Renal cortical epithelial cell (primary cell): Measurements from ENCODE around the gene RFNG. TPM values are rescaled to one million over a fixed set of nuclear protein-coding genes. Genes with fewer than 3 reads are reported as not detected.

Experiments used
- DNase-seq: peaks from one replicate; pipeline ENCODE4 v3.0.0-alpha.2; 2011; ENCODE audit warnings: low read depth
- total RNA-seq: library from RNA; depleted of rRNA; stranded (reverse); fragments of >200 nt; gene quantifications from 2 replicates; pipeline ENCODE4 v1.2.3, GENCODE V29; 2014

Gene RFNG
- total RNA-seq, 1 donor from 2014 or later: 31.0 TPM

- no peak for DNase-seq
Measured at GRCh38 chr17:82089723-82090548, 38.3 kb upstream of the RFNG start.

- no peak for DNase-seq
Measured at GRCh38 chr17:82088838-82089722, 37.5 kb upstream of the RFNG start.

- no peak for DNase-seq
Measured at GRCh38 chr17:82087961-82088837, 36.6 kb upstream of the RFNG start.

GRCh38 chr17:82086941-82087906 lies 35.6 kb upstream of the RFNG start:
- DNase-seq: no peak

- DNase-seq: no peak
Measured at GRCh38 chr17:82085931-82086764, 34.5 kb upstream of the RFNG start.

GRCh38 chr17:82085031-82085861 lies 33.6 kb upstream of the RFNG start:
- no peak for DNase-seq

GRCh38 chr17:82084373-82085030 lies 32.9 kb upstream of the RFNG start:
- DNase-seq: no peak

GRCh38 chr17:82083533-82084359 lies 32.1 kb upstream of the RFNG start:
- DNase-seq: no peak

- no peak for DNase-seq
Measured at GRCh38 chr17:82083009-82083408, 31.4 kb upstream of the RFNG start.

GRCh38 chr17:82082456-82082855 lies 30.8 kb upstream of the RFNG start:
- no peak for DNase-seq

GRCh38 chr17:82081966-82082365 lies 30.4 kb upstream of the RFNG start:
- DNase-seq: no peak

GRCh38 chr17:82081546-82081945 lies 29.9 kb upstream of the RFNG start:
- DNase-seq: no peak

- no peak for DNase-seq
Measured at GRCh38 chr17:82080789-82081464, 29.3 kb upstream of the RFNG start.

GRCh38 chr17:82080048-82080788 lies 28.6 kb upstream of the RFNG start:
- DNase-seq: no peak

- DNase-seq: no peak
Measured at GRCh38 chr17:82079001-82079677, 27.5 kb upstream of the RFNG start.
